HTERT RPE-1 (cell line): ENCODE measurements around the gene ROBO1.

Source experiments
- in situ Hi-C: fragments of 300-500 bp; cut with MboI; formaldehyde crosslinking; loops from 4 replicates; pipeline ENCODE4 v1.14.3; 2020; ENCODE audit warnings: low sequenced_read_pairs

ROBO1 gene

GRCh38 chr3:78610462-78611125 lies 1157.2 kb downstream of the ROBO1 start:
- in situ Hi-C loops: no loop called here

- in situ Hi-C loops: no loop called here
Observed at GRCh38 chr3:78606756-78607155, 1161.0 kb downstream of the ROBO1 start.

GRCh38 chr3:78605178-78605577 lies 1162.6 kb downstream of the ROBO1 start:
- in situ Hi-C loops: no loop called here

GRCh38 chr3:78604341-78604740 lies 1163.5 kb downstream of the ROBO1 start:
- in situ Hi-C loops: no loop called here

- in situ Hi-C loops: no loop called here
Observed at GRCh38 chr3:78601249-78601648, 1166.5 kb downstream of the ROBO1 start.

GRCh38 chr3:78589778-78590177 lies 1178.0 kb downstream of the ROBO1 start:
- in situ Hi-C loops: no loop called here

- in situ Hi-C loops: no loop called here
Observed at GRCh38 chr3:78588906-78589621, 1178.7 kb downstream of the ROBO1 start.

GRCh38 chr3:78580681-78581080 lies 1187.1 kb downstream of the ROBO1 start:
- in situ Hi-C loops: no loop called here

GRCh38 chr3:78571486-78571885 lies 1196.3 kb downstream of the ROBO1 start:
- in situ Hi-C loops: no loop called here

GRCh38 chr3:78570496-78570895 lies 1197.3 kb downstream of the ROBO1 start:
- in situ Hi-C loops: no loop called here

- in situ Hi-C loops: no loop called here
Observed at GRCh38 chr3:78569804-78570203, 1198.0 kb downstream of the ROBO1 start.

GRCh38 chr3:78565712-78566111 lies 1202.1 kb downstream of the ROBO1 start:
- in situ Hi-C loops: no loop called here

GRCh38 chr3:78562328-78562727 lies 1205.5 kb downstream of the ROBO1 start:
- in situ Hi-C loops: no loop called here
